ENCODE results near the gene CETP.

Gene CETP

GRCh38 chr16:57025941-57026777 is 64.4 kb downstream of the CETP start:
- DNase-seq, result no peak

- DNase-seq, result no peak
These were observed 65.0 kb downstream of the CETP start for GRCh38 chr16:57026778-57027062.

- no peak for DNase-seq
These were observed 65.3 kb downstream of the CETP start for GRCh38 chr16:57027067-57027466.

GRCh38 chr16:57028086-57028485 is 66.3 kb downstream of the CETP start:
- no peak for DNase-seq

GRCh38 chr16:57029161-57030160 is 67.7 kb downstream of the CETP start:
- DNase-seq, result no peak

- DNase-seq, result no peak
These were observed 68.7 kb downstream of the CETP start for GRCh38 chr16:57030346-57030902.

GRCh38 chr16:57031156-57031555 is 69.4 kb downstream of the CETP start:
- no peak for DNase-seq

GRCh38 chr16:57032346-57032745 is 70.6 kb downstream of the CETP start:
- DNase-seq, result no peak

GRCh38 chr16:57032931-57033330 is 71.2 kb downstream of the CETP start:
- no peak for DNase-seq
